ENCODE measurements around the gene F2RL1.

The F2RL1 gene

DNA sequence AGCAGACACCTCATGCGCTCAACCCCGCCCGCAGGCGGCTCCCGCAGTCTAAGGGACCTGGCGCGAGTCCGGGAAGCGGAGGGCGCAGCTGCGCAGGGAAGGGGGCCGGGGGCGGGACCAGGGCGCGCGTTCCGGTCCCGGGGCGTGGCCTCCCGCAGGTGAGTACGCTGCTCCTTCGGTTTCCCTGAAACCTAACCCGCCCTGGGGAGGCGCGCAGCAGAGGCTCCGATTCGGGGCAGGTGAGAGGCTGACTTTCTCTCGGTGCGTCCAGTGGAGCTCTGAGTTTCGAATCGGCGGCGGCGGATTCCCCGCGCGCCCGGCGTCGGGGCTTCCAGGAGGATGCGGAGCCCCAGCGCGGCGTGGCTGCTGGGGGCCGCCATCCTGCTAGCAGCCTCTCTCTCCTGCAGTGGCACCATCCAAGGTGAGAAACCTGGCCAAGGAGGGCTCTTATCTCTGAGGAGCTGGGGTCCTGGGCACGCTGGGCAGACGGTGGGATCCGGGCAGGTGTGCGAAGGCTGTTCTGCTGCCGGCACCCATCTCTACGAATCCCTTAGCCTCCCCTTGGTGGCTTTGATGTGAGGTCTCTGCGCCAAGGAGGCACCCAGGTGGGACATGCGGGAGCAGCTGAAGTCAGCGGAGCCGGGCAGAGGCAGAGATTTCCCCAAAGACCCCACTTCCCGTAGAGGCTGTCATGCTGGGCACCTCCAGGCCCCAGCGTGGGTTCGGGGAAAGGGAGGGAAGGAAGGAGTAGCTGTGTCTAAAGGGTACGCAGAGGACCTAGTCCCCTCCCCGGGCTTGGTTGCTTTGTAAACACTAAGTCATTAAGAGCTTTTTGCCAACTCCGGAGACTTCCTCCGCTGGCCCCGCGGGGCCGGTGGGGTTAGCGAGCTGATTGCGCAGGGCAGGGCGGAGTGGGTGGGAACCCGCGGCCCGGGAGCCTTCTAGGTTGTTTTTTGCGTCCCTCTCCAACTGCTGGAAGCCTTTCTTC, at the start of gene F2RL1 (continued):
- TF ChIP-seq, protein P1, sequence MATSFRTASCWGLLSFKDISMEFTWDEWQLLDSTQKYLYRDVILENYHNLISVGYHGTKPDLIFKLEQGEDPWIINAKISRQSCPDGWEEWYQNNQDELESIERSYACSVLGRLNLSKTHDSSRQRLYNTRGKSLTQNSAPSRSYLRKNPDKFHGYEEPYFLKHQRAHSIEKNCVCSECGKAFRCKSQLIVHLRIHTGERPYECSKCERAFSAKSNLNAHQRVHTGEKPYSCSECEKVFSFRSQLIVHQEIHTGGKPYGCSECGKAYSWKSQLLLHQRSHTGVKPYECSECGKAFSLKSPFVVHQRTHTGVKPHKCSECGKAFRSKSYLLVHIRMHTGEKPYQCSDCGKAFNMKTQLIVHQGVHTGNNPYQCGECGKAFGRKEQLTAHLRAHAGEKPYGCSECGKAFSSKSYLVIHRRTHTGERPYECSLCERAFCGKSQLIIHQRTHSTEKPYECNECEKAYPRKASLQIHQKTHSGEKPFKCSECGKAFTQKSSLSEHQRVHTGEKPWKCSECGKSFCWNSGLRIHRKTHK (tag by site-specific recombination; IDR thresholded peaks at IDR 0.05), result no peak
- TF ChIP-seq ZNF501 (tag by site-specific recombination; IDR thresholded peaks at IDR 0.05) (peak; percentile 67), HOXC10 (CRISPR knock-in tag; IDR thresholded peaks at IDR 0.05) (no peak), HOXD13 (CRISPR knock-in tag; IDR thresholded peaks at IDR 0.05; ENCODE audit: borderline replicate concordance) (no peak), GLIS2 (tag by site-specific recombination; IDR thresholded peaks at IDR 0.05) (peak; percentile 96), ZNF394 (tag by site-specific recombination; IDR thresholded peaks at IDR 0.05; ENCODE audit: borderline replicate concordance) (peak; percentile 97), ZFP37 (tag by site-specific recombination; IDR thresholded peaks at IDR 0.05) (peak; percentile 25; the same call in 1 of the 2 replicates), ZNF777 (tag by site-specific recombination; IDR thresholded peaks at IDR 0.05; ENCODE audit: borderline replicate concordance) (no peak; the same call in 1 of the 2 replicates), ZFP69B (tag by site-specific recombination; IDR thresholded peaks at IDR 0.05) (0 out of 2 replicates have a peak, but pooled peaks have one; percentile 54), SCRT1 (tag by site-specific recombination; IDR thresholded peaks at IDR 0.05; ENCODE audit: borderline replicate concordance) (no peak), SCRT2 (tag by site-specific recombination; IDR thresholded peaks at IDR 0.05) (no peak), ZNF350 (tag by site-specific recombination; IDR thresholded peaks at IDR 0.05) (no peak), GLIS1 (tag by site-specific recombination; IDR thresholded peaks at IDR 0.05) (peak; percentile 94), ZNF155 (tag by site-specific recombination; IDR thresholded peaks at IDR 0.05) (no peak), ZFP41 (tag by site-specific recombination; IDR thresholded peaks at IDR 0.05; ENCODE audit: borderline replicate concordance) (no peak), ZNF558 (tag by site-specific recombination; IDR thresholded peaks at IDR 0.05) (no peak), GLI2 (tag by site-specific recombination; IDR thresholded peaks at IDR 0.05; ENCODE audit: borderline replicate concordance, low read depth) (no peak), IKZF3 (tag by site-specific recombination; IDR thresholded peaks at IDR 0.05) (peak; percentile 93), ZNF571 (tag by site-specific recombination; IDR thresholded peaks at IDR 0.05) (no peak), ZNF548 (tag by site-specific recombination; IDR thresholded peaks at IDR 0.05) (no peak), KLF8 (tag by site-specific recombination; IDR thresholded peaks at IDR 0.05) (peak; percentile 92), ZFP3 (tag by site-specific recombination; IDR thresholded peaks at IDR 0.05; ENCODE audit: low read depth) (no peak), ZSCAN23 (tag by site-specific recombination; IDR thresholded peaks at IDR 0.05) (no peak)
- TF ChIP-seq, protein P2, sequence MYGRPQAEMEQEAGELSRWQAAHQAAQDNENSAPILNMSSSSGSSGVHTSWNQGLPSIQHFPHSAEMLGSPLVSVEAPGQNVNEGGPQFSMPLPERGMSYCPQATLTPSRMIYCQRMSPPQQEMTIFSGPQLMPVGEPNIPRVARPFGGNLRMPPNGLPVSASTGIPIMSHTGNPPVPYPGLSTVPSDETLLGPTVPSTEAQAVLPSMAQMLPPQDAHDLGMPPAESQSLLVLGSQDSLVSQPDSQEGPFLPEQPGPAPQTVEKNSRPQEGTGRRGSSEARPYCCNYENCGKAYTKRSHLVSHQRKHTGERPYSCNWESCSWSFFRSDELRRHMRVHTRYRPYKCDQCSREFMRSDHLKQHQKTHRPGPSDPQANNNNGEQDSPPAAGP (tag by site-specific recombination; IDR thresholded peaks at IDR 0.05), result peak; percentile 53; the same call in 1 of the 2 replicates
- TF ChIP-seq, protein P3, sequence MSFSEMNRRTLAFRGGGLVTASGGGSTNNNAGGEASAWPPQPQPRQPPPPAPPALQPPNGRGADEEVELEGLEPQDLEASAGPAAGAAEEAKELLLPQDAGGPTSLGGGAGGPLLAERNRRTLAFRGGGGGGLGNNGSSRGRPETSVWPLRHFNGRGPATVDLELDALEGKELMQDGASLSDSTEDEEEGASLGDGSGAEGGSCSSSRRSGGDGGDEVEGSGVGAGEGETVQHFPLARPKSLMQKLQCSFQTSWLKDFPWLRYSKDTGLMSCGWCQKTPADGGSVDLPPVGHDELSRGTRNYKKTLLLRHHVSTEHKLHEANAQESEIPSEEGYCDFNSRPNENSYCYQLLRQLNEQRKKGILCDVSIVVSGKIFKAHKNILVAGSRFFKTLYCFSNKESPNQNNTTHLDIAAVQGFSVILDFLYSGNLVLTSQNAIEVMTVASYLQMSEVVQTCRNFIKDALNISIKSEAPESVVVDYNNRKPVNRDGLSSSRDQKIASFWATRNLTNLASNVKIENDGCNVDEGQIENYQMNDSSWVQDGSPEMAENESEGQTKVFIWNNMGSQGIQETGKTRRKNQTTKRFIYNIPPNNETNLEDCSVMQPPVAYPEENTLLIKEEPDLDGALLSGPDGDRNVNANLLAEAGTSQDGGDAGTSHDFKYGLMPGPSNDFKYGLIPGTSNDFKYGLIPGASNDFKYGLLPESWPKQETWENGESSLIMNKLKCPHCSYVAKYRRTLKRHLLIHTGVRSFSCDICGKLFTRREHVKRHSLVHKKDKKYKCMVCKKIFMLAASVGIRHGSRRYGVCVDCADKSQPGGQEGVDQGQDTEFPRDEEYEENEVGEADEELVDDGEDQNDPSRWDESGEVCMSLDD (tag by site-specific recombination; IDR thresholded peaks at IDR 0.05), result peak; percentile 56; the same call in 1 of the 2 replicates
- TF ChIP-seq, protein P4, sequence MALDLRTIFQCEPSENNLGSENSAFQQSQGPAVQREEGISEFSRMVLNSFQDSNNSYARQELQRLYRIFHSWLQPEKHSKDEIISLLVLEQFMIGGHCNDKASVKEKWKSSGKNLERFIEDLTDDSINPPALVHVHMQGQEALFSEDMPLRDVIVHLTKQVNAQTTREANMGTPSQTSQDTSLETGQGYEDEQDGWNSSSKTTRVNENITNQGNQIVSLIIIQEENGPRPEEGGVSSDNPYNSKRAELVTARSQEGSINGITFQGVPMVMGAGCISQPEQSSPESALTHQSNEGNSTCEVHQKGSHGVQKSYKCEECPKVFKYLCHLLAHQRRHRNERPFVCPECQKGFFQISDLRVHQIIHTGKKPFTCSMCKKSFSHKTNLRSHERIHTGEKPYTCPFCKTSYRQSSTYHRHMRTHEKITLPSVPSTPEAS (tag by site-specific recombination; IDR thresholded peaks at IDR 0.05), result no peak
- TF ChIP-seq, protein P5, sequence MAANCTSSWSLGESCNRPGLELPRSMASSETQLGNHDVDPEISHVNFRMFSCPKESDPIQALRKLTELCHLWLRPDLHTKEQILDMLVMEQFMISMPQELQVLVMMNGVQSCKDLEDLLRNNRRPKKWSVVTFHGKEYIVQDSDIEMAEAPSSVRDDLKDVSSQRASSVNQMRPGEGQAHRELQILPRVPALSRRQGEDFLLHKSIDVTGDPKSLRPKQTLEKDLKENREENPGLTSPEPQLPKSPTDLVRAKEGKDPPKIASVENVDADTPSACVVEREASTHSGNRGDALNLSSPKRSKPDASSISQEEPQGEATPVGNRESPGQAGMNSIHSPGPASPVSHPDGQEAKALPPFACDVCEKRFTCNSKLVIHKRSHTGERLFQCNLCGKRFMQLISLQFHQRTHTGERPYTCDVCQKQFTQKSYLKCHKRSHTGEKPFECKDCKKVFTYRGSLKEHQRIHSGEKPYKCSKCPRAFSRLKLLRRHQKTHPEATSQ (tag by site-specific recombination; IDR thresholded peaks at IDR 0.05), result no peak
- TF ChIP-seq, protein P6, sequence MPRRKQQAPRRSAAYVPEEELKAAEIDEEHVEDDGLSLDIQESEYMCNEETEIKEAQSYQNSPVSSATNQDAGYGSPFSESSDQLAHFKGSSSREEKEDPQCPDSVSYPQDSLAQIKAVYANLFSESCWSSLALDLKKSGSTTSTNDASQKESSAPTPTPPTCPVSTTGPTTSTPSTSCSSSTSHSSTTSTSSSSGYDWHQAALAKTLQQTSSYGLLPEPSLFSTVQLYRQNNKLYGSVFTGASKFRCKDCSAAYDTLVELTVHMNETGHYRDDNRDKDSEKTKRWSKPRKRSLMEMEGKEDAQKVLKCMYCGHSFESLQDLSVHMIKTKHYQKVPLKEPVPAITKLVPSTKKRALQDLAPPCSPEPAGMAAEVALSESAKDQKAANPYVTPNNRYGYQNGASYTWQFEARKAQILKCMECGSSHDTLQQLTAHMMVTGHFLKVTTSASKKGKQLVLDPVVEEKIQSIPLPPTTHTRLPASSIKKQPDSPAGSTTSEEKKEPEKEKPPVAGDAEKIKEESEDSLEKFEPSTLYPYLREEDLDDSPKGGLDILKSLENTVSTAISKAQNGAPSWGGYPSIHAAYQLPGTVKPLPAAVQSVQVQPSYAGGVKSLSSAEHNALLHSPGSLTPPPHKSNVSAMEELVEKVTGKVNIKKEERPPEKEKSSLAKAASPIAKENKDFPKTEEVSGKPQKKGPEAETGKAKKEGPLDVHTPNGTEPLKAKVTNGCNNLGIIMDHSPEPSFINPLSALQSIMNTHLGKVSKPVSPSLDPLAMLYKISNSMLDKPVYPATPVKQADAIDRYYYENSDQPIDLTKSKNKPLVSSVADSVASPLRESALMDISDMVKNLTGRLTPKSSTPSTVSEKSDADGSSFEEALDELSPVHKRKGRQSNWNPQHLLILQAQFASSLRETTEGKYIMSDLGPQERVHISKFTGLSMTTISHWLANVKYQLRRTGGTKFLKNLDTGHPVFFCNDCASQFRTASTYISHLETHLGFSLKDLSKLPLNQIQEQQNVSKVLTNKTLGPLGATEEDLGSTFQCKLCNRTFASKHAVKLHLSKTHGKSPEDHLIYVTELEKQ (tag by site-specific recombination; IDR thresholded peaks at IDR 0.05; ENCODE audit: borderline replicate concordance), result no peak
